DOHH2 (cell line): Measurements from ENCODE around the gene TWIST2.

ENCODE experiments used
- EZH2phosphoT487 ChIP-seq: fragments of 200-600 bp; sonication (generic); IDR thresholded peaks from 2 replicates; pipeline ENCODE4 v1.6.1; 2017; ENCODE audit warnings: borderline replicate concordance, mild to moderate bottlenecking, antibody characterized with exemption, low read length, moderate library complexity, mixed read lengths
- TF ChIP-seq, protein P1 (sequence below): fragments of 200-600 bp; sonication (generic); IDR thresholded peaks from one replicate; pipeline ENCODE4 v1.5.1; 2014; ENCODE audit warnings: antibody characterized with exemption, mild to moderate bottlenecking, low read depth, low read length; ENCODE audit not compliant: poor library complexity, severe bottlenecking

DNA sequence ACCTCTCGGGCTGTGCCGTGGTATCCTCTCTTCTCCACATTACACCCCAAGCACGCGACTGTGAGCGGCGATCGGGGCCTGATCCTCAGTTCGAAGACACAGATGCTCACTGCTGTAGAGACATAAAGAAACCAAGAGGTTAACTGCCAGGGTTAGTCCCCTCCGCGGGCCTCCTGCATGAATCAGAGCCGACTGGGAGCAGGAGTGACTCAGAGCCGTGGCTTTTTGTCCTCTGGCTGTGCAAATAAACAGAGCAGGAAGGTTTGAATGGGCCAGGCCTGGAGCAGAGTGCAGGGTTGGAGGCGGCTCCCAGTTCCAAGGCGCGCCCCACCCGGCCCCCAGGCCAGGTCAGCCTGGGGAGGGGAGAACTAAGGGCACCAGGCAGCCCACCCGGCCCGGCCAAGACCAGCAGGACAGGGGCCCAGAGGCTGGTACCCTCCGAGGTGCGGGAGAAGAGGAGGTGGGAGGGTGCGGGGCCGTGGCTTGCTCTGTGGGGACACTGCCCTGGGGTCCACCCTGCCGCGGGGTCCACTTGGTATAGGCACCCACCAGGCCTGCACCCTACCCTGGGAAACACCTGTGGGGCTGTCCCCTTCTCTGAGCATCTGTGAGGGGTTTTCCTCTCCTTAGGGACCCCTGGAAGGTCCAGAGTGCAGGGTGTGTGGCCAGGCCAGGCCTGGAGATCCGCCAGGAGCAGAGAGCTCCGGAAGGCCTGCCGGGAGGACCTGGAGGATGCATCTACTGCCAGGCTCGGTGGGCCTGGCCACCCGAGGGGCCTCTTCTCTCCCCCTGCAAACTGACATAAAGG lies 16.5 kb downstream of the TWIST2 start:
- TF ChIP-seq, protein P1, sequence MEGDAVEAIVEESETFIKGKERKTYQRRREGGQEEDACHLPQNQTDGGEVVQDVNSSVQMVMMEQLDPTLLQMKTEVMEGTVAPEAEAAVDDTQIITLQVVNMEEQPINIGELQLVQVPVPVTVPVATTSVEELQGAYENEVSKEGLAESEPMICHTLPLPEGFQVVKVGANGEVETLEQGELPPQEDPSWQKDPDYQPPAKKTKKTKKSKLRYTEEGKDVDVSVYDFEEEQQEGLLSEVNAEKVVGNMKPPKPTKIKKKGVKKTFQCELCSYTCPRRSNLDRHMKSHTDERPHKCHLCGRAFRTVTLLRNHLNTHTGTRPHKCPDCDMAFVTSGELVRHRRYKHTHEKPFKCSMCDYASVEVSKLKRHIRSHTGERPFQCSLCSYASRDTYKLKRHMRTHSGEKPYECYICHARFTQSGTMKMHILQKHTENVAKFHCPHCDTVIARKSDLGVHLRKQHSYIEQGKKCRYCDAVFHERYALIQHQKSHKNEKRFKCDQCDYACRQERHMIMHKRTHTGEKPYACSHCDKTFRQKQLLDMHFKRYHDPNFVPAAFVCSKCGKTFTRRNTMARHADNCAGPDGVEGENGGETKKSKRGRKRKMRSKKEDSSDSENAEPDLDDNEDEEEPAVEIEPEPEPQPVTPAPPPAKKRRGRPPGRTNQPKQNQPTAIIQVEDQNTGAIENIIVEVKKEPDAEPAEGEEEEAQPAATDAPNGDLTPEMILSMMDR: no peak
- no peak for TF ChIP-seq EZH2phosphoT487
